Raji (cell line): ENCODE data around the gene SNAPC2.

Experiments
- POLR2A ChIP-seq: IDR thresholded peaks from 2 replicates; pipeline ENCODE4 v1.6.1; 2011; ENCODE audit warnings: low read depth, low read length, control low read depth; ENCODE audit not compliant: insufficient read depth

SNAPC2 gene

DNA sequence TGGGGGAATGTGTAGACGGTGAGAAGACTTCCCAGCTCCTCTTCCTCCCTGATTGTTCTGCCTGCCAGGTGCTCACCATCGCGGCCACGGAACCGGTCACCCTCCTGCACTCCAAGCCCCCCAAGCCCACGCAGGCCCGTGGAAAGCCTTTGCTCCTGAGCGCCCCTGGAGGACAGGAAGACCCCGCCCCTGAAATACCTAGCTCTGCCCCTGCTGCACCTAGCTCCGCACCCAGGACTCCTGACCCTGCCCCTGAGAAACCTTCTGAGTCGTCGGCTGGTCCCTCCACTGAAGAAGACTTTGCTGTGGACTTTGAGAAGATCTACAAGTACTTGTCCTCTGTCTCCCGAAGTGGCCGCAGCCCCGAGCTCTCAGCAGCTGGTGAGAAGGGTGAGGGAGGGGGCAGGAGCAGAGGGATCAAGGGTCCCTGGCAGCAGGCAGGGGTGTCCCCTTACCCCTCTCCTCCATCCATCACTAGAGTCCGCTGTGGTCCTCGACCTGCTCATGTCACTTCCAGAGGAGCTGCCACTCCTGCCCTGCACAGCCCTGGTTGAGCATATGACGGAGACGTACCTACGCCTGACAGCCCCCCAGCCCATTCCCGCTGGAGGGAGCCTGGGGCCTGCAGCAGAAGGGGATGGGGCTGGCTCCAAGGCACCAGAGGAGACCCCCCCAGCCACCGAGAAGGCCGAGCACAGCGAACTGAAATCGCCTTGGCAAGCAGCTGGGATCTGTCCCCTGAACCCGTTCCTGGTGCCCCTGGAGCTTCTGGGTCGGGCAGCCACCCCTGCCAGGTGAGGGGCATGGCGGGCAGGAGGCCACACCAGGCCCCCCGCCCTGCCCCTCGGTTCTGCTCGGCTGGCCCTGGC lies 2.1 kb downstream of the SNAPC2 start:
- TF ChIP-seq POLR2A, result no peak

DNA sequence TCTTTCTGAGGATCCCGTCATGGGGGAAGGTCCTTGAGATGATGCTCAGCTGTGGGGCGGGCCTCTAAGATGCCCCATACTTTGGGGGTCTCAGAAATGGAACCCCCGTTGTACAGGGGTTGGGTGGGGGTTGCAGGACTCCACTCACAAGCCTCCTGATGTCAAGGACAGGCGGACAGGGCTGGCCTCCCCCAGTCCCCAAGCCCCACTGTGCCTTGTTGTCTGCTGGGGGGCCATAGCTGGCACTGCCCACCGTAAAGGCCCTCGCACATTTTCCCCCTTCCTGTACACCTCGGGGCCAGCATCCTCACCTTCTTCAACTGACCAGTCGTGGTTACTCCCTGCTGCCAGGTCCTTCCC lies 2.7 kb downstream of the SNAPC2 start:
- TF ChIP-seq POLR2A, result no peak

- no peak for TF ChIP-seq POLR2A
Observed at GRCh38 chr19:7923295-7924191, 3.4 kb downstream of the SNAPC2 start.

GRCh38 chr19:7924241-7924640 lies 4.1 kb downstream of the SNAPC2 start:
- TF ChIP-seq POLR2A, result no peak

- TF ChIP-seq POLR2A, result no peak
Observed at GRCh38 chr19:7924651-7925170, 4.6 kb downstream of the SNAPC2 start.

GRCh38 chr19:7925171-7925851 lies 5.2 kb downstream of the SNAPC2 start:
- peak; percentile 40; the same call in 1 of the 2 replicates for TF ChIP-seq POLR2A

- TF ChIP-seq POLR2A, result no peak
Observed at GRCh38 chr19:7926021-7926726, 6.0 kb downstream of the SNAPC2 start, which contains the start of gene CTXN1. CTXN1 (minus strand) TSS chr19:7926135; CDS start chr19:7925538, 597 bp downstream.

DNA sequence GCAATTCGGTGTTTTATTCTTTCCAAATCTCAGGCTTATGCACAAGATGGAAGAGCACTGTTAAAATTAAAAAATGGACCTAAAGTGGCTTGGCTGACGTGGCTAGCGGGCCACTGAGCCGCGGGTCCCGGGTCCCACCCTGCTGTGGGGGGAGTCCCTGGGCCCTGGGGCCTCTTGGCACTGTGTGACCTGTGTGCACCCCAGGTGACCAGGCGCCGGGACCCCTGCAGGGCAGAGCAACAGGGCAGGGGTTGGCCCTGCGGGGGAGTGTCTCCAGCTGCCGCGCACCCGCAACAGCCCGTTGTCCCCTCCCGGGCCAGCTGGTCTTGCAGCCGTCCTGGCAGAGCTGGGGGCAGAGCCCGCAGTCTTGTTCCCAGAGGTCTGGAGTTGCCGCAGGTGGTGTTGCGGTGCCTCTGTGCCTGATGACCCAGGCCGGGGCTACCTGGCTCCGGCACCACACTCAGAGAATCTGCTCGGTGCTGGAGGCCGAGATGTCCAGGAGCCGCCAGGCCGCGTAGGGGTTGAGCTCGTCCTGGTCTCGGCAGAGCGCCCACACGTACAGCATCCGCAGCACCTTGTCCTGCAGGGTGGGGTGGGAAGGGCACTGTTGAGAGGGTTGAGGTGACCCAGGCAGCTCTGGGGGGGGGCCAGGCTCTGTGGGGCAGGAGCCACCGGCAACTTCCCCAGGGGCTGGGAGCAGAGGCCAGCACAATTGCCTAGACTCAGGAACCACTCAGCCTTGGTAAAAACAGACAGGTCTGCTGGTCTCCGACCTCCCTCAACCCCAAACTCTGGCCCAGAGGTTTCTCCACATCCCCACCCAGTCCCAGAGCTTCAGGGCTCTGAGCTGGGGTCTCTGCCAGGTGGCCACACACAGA lies 6.8 kb downstream of the SNAPC2 start:
- TF ChIP-seq POLR2A, result no peak

GRCh38 chr19:7927605-7928333 lies 7.6 kb downstream of the SNAPC2 start:
- no peak for TF ChIP-seq POLR2A

DNA sequence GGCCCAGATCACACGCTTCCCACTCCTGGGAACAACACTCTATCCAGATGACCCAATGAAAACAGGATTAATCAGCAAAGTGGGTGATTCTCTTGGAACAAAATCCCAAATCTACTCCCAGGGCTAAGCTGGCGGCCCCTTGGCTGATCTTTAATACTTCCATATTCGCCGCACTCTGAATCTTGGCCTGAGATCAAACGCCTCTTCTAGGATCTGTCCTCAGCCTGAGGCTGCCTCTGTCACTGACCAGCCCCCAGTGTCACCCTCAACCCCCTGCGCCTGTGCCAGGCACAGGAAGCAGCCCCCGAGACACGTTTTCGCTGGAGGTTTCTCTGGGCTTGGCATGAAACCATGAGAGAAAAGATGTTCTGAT lies 8.2 kb downstream of the SNAPC2 start:
- TF ChIP-seq POLR2A, result no peak

DNA sequence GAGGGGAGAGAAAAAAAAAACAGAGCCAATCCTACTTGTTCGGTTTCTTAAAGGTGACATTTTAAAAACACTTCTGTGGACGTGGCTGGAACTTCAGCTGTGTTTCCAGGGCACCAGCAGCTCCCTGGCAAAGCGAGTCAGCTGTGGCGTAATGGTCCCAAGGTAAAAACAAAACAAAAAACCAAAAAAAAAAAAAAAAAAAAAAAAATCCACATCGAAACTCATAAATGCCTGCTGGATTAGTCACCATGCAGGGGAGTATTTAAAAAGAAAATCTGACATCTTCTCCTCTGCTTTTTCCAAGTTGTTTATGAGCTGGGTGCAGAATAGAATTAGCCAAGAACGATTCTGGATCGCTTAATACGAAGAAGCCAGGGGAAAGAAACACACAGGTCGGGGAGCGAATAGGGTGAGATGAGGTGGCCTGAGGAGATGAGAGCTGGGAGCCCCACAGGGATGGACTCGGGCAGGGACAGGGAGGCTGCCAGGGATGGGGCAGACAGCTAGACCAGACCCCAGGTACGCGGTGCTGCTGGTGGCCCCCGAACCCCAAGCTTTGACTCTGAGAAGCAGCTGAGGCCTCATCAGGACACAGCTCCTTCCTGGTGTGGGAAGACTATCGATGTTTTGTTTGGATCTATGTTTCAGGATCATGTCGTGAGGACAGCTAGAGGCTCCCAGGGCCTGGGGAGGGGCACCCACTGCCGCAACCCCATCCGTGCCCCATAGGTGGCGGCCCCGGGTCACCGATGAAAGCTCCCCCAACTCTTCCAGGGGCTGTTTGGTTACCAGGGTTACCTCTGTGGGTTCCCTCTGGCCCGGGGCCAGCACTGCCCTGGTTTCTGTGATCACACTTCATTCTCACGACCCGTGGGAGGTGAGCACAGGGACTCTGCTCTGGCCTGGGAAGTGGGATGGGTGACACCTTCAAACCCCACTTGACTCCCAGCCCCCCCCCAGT lies 8.9 kb downstream of the SNAPC2 start:
- TF ChIP-seq POLR2A, result no peak

- no peak for TF ChIP-seq POLR2A
Observed at GRCh38 chr19:7930765-7931164, 10.6 kb downstream of the SNAPC2 start.
